NCI-H82 treated with DMSO at 0.1 percent for 48 hours (cell line): ENCODE measurements around the gene GPR137C.

ENCODE experiments used
- DNase-seq: peaks from one replicate; lab custom pipeline; 2025; ENCODE audit not compliant: unreplicated experiment; lab: John Stamatoyannopoulos, UW

The GPR137C gene

DNA sequence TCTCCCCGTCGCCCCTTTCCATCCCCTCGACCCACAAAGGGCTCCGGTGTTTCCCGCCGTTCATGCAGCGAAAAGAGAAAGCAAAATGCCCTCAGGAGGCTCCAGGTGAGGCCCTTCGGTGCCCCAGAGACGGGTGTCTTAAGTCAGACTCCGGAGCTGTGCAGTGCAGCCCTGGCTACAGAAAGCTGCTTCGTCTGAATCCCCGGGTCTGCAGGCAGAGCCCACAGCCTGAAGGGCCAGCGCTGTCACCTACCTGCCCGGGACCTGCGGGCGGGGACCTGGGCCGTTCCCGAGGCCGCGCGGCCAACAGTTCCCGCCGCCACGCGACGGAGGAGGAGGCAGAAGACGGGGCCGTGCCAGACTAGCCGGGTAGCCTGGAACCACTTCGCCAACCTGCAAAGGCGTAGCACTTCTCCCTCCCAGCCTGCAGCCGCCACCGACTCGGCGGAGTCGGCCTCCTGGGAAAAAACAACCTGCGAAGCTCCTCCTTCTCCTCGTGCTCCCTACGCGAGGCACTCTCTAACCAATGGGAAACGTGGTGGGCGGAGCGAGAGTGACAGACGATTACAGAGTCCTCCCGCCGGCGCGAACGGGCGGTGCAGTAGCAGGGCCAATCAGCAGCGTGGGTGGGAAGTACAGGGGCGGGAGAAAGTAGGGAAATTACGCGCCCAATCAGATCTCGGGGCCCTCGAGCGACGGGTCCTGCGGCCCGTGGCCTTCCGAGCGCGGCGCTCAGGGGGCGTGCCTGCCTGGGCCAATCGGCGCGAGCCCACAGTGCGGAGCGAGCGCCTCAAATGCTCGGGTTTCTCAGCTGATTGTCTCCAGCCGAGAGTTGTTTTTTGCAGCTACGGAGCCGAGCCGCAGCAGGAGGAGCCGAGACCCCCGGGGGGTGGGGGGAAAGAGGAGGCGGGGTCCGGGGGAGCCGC, at the start of gene GPR137C, which contains the start of gene TXNDC16:
TSS of gene GPR137C (plus strand) at position 774 of the 926 bp plus-strand sequence. CDS start 312 bp downstream, outside the sequence.
TSS of gene TXNDC16 (minus strand) at position 443 of the 926 bp plus-strand sequence. CDS start 8,948 bp downstream, outside the sequence.
- peak; percentile 97 for DNase-seq

- DNase-seq: no peak
These were observed 39.4 kb upstream of the GPR137C start for GRCh38 chr14:52513249-52513648.

- DNase-seq: no peak
These were observed 38.4 kb upstream of the GPR137C start for GRCh38 chr14:52514046-52514811.

- DNase-seq: no peak
These were observed 30.6 kb upstream of the GPR137C start for GRCh38 chr14:52522033-52522432.

DNA sequence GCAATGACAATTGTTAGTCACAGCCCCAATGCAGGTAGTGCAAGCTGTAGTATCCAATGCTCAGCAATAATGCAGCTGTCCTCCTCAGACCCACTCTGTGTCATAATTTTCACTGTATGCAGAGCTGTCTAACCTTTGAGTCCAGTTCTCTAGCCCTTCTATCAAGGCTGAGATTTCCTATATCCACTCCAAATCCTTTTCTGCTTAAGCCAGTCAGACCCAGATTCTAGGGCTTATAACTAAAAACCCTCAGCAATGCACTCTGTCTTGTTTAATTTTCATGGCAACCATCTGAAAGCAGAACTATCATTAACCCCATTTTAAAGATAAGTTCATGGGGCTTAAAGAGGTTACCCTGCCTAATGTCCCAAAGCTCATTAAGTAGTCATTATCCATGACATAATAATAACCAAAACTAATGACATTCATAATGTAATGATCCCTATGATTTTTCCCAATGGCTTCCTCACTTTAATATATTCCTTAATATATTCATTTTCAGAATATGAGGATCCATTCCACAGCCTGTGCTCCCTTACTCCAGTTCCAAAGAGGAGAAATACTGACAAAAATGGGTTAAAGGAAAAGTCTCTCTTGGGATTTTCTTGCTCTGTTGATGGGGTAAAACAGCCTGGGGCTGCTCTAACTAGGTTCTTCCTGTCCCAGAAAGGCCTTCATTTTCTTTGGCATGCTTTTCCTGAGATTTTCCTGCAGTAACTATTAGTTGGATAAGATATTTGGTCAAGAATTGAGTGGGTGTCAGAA, 29.9 kb upstream of the GPR137C start:
- no peak for DNase-seq

- DNase-seq: no peak
These were observed 25.6 kb upstream of the GPR137C start for GRCh38 chr14:52527052-52527451.

- DNase-seq: no peak
These were observed 21.2 kb upstream of the GPR137C start for GRCh38 chr14:52531481-52531880.

- DNase-seq: no peak
These were observed 16.4 kb upstream of the GPR137C start for GRCh38 chr14:52536269-52536668.

GRCh38 chr14:52538623-52539022, 14.0 kb upstream of the GPR137C start:
- no peak for DNase-seq

DNA sequence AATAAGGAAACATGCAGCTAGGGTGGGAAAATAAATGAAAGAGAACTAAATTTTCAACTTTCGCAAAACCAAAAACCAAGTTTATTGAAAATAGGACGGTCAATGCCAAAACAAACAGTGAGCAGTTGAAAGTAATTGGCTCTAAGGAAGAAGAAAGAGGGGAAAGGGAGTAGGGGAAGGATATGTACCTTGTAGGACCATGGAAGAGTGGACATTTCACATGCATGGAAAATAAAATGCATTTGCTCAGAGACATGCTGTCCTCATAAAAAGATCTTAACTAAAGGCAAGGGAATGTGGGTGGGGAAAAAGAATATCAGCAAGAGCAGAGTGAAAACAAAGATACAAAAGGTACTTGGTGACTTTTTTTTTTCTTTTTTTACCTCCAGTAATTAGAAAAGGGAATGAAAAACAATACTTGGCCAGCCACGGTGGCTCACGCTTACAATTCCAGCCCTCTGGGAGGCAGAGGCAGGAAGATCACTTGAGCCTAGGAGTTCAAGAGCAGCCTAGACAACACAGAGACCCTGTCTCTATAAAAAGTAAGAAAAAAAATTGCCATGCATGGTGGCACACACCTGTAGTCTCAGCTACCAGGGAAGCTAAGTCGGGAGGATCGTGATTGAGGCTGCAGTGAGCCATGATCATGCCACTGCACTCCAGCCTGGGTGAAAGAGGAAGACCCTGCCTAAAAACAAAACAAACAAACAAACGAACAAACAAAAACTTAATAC, 6.9 kb upstream of the GPR137C start:
- no peak for DNase-seq

DNA sequence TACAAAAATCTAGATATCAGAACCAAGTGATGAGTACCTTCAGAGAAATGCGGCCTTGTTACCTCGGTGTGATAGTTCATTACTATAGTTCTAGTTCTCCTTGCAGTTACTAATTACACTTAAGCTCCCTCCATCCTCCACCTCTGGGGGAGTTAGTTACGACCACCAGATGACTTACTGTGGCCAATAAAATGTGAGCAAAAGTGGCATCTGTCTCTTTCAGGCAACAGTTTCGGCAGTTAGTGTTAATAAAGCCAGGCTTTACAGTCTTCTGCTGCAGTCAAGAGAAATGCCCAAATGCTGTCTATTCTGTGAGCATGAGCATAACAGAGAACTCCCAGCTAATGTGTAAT, 6.3 kb upstream of the GPR137C start:
- DNase-seq: no peak

- DNase-seq: no peak
These were observed 5.6 kb upstream of the GPR137C start for GRCh38 chr14:52547027-52547426.

GRCh38 chr14:52547526-52547925, 5.1 kb upstream of the GPR137C start:
- no peak for DNase-seq

DNA sequence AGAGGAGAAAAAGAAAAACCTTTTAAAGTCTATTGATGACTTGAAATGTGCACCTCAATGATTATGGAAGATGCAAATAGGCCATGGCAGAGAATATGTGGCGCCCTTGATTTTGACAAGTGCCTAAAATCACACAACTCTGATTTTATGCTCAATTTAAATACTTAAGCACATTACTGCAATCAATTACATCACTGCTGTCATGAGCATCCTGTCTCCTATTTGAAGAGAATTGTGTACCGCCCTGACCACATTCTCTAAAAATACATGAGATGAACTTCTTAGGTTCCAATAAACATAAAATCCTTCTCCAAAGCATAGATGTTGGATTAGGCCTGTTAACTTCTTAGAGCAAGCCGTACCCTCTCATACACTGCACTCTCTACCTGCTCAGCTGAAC, 2.0 kb upstream of the GPR137C start:
- DNase-seq: no peak

GRCh38 chr14:52551205-52551604, 1.4 kb upstream of the GPR137C start:
- DNase-seq: no peak

GRCh38 chr14:52551696-52552062, 957 bp upstream of the GPR137C start:
- DNase-seq: peak; percentile 3

GRCh38 chr14:52553002-52553670, 500 bp downstream of the GPR137C start:
- DNase-seq: no peak

DNA sequence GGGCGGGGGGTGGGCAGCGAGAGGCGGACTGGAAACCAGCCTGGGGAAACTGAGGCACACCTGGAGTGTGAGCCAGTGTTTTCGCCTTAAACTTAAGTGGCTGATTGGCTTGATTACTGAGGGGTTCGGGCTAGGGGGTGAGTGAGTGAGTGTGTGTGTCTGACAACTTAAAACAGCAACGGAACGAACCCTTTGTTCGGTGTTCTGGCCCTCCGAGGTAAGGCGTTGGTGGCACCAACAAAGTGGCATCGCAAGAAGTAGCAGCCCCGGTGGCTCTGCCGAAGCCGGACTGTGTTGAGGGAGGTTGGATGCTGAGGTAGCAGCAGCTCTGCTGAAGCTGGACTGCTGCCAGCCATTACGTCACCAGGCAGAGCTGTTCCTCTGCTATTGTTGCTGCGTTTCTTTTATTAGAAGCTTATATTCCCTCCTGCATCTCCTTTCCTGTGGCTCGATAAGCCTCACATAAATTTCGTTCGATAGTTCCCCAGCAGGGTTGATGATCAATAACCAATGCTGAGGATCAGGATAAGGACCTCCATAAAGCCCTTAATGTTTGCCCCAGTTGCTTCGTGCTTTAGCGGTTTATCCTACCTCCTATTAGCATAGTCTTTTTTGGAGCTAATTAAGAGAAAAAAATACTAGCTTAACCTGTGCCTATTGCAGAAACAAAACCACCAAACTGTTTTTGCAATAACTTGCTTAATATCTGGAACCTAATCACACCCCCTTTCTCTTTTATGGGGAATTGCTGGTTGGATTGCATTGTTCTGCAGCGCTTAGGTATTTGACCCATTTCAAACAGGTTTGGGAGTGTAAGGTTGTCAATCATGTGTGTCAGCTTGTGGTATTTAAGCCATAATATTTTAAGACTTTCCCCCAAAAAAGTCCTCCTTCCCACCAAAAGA, 1.3 kb downstream of the GPR137C start:
- peak; percentile 26 for DNase-seq

DNA sequence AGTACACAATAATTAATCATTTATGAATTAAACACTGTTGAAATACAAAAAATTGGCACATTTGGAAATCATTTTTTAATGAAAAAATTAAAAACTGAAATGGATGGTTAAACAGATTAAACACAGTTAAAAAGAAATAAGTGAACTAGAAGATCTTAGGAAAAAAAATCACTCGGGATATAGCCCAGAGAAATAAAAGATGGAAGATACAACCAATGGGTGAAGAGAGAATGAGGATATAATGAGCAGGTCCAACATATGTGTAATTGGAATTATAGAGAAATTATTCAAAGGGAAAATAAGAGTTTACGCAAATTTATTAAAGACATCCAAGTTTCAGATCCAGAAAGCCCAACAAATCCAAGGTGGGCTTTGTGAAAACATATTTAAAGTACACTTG, 6.1 kb downstream of the GPR137C start:
- DNase-seq: no peak
